Activated T-helper 17 cell treated with anti-CD3 and anti-CD28 coated beads, Interleukin-2, amount 50 U/mL, for 72 hours (primary cell): ENCODE measurements around the gene LONP2. TPM values are rescaled to one million over a fixed set of nuclear protein-coding genes. Genes with fewer than 3 reads are reported as not detected.

ENCODE experiments used
- ATAC-seq: fragments of 150-1000 bp; cut with Tn5 transposase; replicated peaks from 2 replicates; pipeline ENCODE4 v1.10.0; 2021; ENCODE audit warnings: mild to moderate bottlenecking, moderate library complexity
- H3K27ac Mint-ChIP-seq: one replicate; pipeline ENCODE4 v1.8.0; 2022; ENCODE audit warnings: mixed read lengths
- H3K27me3 Mint-ChIP-seq: one replicate; pipeline ENCODE4 v1.8.0; 2022; ENCODE audit warnings: mixed read lengths
- H3K36me3 Mint-ChIP-seq: one replicate; pipeline ENCODE4 v1.8.0; 2022; ENCODE audit warnings: low read depth, mild to moderate bottlenecking, mixed read lengths
- H3K4me1 Mint-ChIP-seq: one replicate; pipeline ENCODE4 v1.8.0; 2022; ENCODE audit warnings: mixed read lengths
- H3K4me3 Mint-ChIP-seq: one replicate; pipeline ENCODE4 v1.8.0; 2022; ENCODE audit warnings: mild to moderate bottlenecking, mixed read lengths
- H3K9me3 Mint-ChIP-seq: one replicate; pipeline ENCODE4 v1.8.0; 2022; ENCODE audit warnings: mixed read lengths
- total RNA-seq, 2 donors: library from RNA; stranded (reverse); gene quantifications; one replicate each; pipeline ENCODE4 v1.2.3, GENCODE V29; 2022

LONP2 gene
- 10 to 100 TPM; 49.7 to 60.6 TPM for total RNA-seq

DNA sequence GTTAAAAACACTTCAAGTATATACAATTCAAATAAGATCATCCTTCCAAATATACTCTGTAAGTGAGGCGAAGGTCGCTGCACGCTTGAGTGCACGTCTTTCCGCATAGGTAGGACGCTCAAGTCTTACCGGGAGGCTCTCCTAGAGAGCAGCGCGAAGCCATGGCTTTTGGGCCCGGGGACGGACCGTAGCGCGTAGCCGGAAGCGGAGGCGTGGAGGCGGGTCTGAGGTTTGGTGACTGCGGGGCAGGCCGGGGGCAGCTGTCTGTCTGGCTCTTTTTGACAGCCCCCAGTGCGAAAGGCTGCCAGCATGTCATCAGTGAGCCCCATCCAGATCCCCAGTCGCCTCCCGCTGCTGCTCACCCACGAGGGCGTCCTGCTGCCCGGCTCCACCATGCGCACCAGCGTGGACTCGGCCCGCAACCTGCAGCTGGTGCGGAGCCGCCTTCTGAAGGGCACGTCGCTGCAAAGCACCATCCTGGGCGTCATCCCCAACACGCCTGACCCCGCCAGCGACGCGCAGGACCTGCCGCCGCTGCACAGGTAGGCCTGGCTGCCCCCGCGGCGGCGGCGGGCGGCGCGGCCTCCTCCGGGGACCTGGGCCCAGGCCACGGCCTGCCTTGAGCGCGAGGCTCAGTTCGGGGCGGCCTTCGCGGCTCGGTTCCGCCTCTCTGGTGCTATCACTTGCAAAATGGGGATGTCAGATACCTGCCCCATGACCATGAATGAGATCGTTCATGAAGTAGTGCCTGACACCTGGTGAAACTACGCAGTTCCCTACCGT, at the start of gene LONP2:
LONP2 (plus strand) TSS at position 221 of the 783 bp plus-strand sequence; CDS start at position 310, 89 bp downstream.
- Mint-ChIP-seq H3K4me3 (peak within 1 kb of the TSS; percentile 97), H3K36me3 (peaks cover 9% of the 10 kb centered on the region), H3K27me3 (no peaks in the 10 kb centered on the region), H3K27ac (peak within 1 kb of the TSS; percentile 98), H3K4me1 (peaks cover 19% of the 10 kb centered on the region), H3K9me3 (no peaks in the 10 kb centered on the region)
- peak; percentile 98 for ATAC-seq

DNA sequence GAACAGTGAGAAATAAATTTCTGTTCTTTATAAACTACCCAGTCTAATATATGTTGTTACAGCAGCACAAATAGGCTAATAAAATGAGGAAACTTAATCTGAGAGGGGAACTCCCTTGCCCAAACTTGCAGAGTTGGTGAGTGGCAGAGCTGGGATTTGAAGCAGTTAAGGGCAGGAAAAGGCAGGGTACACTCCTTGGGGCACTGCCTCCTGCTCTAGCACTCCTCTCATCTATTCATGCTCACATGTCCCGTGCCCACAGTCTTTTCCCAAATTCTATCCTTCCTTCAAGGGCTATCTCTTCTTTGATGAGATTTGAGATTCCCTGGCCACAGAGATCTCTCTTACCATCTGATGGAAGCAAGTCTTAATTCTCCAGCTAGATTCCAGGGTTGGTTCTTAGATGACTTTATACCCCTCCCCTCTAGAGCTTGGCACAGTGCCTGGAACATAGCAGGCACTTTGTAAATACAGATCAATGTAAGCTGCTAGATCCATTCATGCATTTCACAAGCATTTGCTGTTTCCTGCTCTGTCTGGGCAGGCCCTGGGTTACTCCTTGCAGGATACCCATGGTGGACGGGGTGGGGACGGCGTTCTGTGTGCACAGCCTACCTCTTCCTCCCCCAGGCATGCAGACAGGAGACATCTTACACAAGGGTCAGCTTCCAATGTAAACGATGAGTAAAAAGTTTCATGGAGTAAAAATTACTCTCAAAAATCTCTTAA, 49.1 kb upstream of the LONP2 start:
- H3K9me3 Mint-ChIP-seq, result no peaks in the 10 kb centered on the region
- ATAC-seq, result no peak
- H3K27me3 Mint-ChIP-seq, result peaks cover 5% of the 10 kb centered on the region
- no peak overlapping the region for H3K4me3 Mint-ChIP-seq
- no peak overlapping the region for H3K27ac Mint-ChIP-seq
- H3K4me1 Mint-ChIP-seq, result no peaks in the 10 kb centered on the region
- no peaks in the 10 kb centered on the region for H3K36me3 Mint-ChIP-seq

- Mint-ChIP-seq H3K9me3 (no peaks in the 10 kb centered on the region), H3K27ac (no peak overlapping the region), H3K4me1 (no peaks in the 10 kb centered on the region), H3K27me3 (peaks cover 5% of the 10 kb centered on the region), H3K4me3 (no peak overlapping the region), H3K36me3 (no peaks in the 10 kb centered on the region)
- no peak for ATAC-seq
These were observed 46.8 kb upstream of the LONP2 start for GRCh38 chr16:48197294-48197693.

DNA sequence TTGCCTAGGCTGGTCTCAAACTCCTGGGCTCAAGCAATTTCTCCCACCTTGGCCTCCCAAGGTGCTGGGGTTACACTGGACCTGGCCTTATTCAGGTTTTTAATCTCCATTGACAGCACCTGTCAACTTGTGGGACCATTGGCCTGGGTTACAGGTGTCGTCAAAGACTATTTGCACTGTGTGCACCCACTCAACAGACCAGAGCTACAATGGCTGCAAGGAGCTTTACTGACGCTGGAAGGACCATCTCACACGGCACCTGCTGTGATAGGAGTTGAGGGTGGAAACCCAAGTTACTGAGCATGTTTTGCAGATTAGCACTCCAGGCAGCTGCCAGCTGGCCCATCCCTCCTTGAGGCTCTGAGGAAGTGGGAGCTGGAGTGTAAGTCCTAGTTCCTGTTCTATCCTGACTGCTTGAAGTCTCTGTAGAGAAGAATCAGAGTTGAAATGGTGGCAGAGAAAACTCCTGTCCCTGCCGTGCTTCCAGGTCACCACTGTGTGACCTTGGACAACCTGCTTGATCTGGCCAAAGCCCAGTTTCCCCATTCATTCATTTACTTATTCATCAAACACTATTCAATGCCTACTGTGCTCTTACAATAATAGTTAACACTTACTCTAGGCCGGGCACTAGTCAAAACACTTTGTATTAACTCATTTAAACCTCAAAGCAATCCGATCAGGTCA, 42.4 kb upstream of the LONP2 start:
- Mint-ChIP-seq H3K27ac (no peak overlapping the region), H3K27me3 (peaks cover 14% of the 10 kb centered on the region), H3K4me3 (no peak overlapping the region), H3K4me1 (peaks cover under 1% of the 10 kb centered on the region), H3K9me3 (no peaks in the 10 kb centered on the region), H3K36me3 (no peaks in the 10 kb centered on the region)
- ATAC-seq, result no peak

DNA sequence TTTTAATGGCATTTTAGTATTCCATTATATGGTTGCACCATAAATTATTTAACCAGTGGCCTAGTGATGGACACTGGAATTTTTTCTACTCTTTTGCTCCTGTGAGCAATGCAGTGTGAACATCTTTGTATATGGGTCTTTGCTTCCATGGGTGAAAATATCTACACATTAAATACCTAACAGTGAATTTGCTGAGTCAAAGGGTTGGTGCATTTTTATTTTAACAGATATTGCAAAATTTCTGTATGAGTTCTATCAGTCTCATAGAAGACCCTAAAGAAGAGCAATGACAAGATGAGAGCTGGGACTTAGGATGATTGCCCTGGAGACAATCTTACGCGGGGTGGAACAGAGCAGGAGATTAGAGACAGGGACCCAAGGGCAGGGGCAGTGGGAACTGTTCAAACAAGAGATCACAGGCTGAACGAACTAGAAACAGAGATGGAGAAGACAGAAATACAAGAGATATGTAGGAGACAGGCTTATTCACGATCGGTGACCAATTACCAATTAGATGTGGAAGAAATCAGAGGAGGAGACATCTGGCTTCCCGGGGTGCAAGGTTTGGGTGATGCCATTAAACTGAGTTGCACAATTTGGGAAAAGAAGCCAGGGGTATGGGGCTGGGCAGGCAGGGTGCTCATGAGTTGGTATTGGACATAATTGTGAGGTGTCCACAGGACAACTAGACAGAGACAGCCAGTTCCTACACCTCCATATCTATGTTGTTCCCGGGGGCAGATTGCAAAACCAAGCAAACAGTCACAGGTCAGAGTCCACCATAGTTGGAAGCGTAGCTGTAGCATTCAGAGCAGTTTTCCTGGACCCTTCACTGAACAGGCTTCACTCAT, 39.9 kb upstream of the LONP2 start:
- Mint-ChIP-seq H3K27me3 (peaks cover 15% of the 10 kb centered on the region), H3K36me3 (no peaks in the 10 kb centered on the region), H3K4me3 (no peak overlapping the region), H3K9me3 (no peaks in the 10 kb centered on the region), H3K4me1 (peaks cover 4% of the 10 kb centered on the region), H3K27ac (no peak overlapping the region)
- ATAC-seq, result no peak

- peaks cover 4% of the 10 kb centered on the region for H3K4me1 Mint-ChIP-seq
- no peak overlapping the region for H3K27ac Mint-ChIP-seq
- H3K36me3 Mint-ChIP-seq, result no peaks in the 10 kb centered on the region
- peaks cover 15% of the 10 kb centered on the region for H3K27me3 Mint-ChIP-seq
- no peak for ATAC-seq
- H3K9me3 Mint-ChIP-seq, result no peaks in the 10 kb centered on the region
- no peak overlapping the region for H3K4me3 Mint-ChIP-seq
These were observed 39.3 kb upstream of the LONP2 start for GRCh38 chr16:48204825-48205151.

GRCh38 chr16:48206594-48207242, 37.4 kb upstream of the LONP2 start:
- Mint-ChIP-seq H3K27me3 (peaks cover 15% of the 10 kb centered on the region), H3K27ac (peak overlapping the region; percentile 55), H3K36me3 (no peaks in the 10 kb centered on the region), H3K4me3 (peak overlapping the region; percentile 5), H3K4me1 (peaks cover 4% of the 10 kb centered on the region), H3K9me3 (no peaks in the 10 kb centered on the region)
- ATAC-seq, result peak; percentile 98

DNA sequence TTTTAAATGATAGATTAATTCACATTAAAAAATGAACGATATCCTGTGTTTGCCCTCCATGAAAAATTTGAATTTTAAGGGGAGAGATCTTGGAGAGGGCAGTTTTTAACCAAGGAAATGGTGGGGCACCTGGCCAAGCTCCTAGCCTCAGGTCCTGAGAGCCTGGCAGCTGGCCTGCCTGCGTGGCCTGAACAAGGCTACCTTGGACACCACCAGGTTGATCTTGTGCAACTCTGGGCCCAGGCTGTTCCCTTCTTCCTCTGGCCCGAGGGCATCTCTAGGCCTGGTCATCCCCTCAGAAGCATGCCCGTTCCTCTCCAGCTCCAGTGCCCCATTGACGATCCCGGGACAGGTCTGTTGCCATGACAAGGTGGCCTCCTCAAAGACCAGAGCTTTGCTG, 33.4 kb upstream of the LONP2 start:
- no peaks in the 10 kb centered on the region for H3K36me3 Mint-ChIP-seq
- no peaks in the 10 kb centered on the region for H3K9me3 Mint-ChIP-seq
- H3K4me1 Mint-ChIP-seq, result peaks cover 4% of the 10 kb centered on the region
- H3K27ac Mint-ChIP-seq, result no peak overlapping the region
- no peak overlapping the region for H3K4me3 Mint-ChIP-seq
- H3K27me3 Mint-ChIP-seq, result peaks cover 7% of the 10 kb centered on the region
- no peak for ATAC-seq

DNA sequence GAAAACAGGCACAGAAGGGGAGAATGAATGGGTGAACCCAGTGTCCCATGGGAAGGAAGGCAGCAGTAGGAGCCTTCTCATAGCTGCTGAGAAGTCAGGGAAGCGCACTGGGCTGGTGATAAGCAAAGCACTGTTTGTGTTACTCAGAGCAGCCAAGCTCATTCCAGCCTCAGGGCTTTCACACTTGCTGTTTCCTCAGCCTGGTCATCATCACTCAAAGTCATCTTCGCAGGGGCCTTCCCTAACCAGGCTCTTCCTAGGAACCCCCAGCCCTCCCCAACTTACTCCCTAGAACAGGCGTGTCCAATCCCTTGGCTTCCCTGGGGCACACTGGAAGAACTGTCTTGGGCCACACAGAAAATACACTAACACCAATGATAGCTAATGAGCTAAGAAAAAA, 32.1 kb upstream of the LONP2 start:
- H3K9me3 Mint-ChIP-seq, result no peaks in the 10 kb centered on the region
- no peak for ATAC-seq

GRCh38 chr16:48215738-48216137, 28.4 kb upstream of the LONP2 start:
- H3K4me3 Mint-ChIP-seq, result no peak overlapping the region
- no peaks in the 10 kb centered on the region for H3K36me3 Mint-ChIP-seq
- no peak overlapping the region for H3K27ac Mint-ChIP-seq
- no peaks in the 10 kb centered on the region for H3K9me3 Mint-ChIP-seq
- no peaks in the 10 kb centered on the region for H3K27me3 Mint-ChIP-seq
- no peaks in the 10 kb centered on the region for H3K4me1 Mint-ChIP-seq
- ATAC-seq, result no peak

More for the DNA sequence above, 32.1 kb upstream of the LONP2 start:
- H3K4me3 Mint-ChIP-seq, result no peak overlapping the region
- no peak overlapping the region for H3K27ac Mint-ChIP-seq
- peaks cover 3% of the 10 kb centered on the region for H3K27me3 Mint-ChIP-seq
- H3K36me3 Mint-ChIP-seq, result no peaks in the 10 kb centered on the region
- H3K4me1 Mint-ChIP-seq, result no peaks in the 10 kb centered on the region

DNA sequence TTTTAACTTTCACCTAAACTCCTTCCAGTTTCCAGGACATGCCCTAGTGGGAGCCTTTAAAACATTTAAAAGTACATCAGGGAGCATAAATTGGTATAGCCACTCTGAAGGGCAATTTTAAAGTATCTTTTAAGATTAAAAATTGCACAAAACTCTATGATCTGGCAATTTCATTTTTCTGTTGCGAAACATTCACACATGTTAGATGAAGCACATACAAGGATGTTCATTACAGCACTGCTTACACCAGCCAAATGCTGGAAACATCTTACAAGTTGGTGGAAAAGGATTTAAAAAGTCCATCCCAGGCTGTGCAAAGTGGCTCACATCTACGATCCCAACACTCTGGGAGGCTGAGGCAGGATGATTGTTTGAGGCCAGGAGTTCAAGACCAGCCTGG, 26.4 kb upstream of the LONP2 start:
- H3K4me1 Mint-ChIP-seq, result no peaks in the 10 kb centered on the region
- no peak overlapping the region for H3K4me3 Mint-ChIP-seq
- H3K27me3 Mint-ChIP-seq, result no peaks in the 10 kb centered on the region

GRCh38 chr16:48218473-48218872, 25.6 kb upstream of the LONP2 start:
- ATAC-seq, result peak; percentile 21
- Mint-ChIP-seq H3K9me3 (no peaks in the 10 kb centered on the region), H3K36me3 (no peaks in the 10 kb centered on the region), H3K27ac (no peak overlapping the region), H3K4me3 (no peak overlapping the region), H3K27me3 (no peaks in the 10 kb centered on the region), H3K4me1 (no peaks in the 10 kb centered on the region)

More for the DNA sequence above, 26.4 kb upstream of the LONP2 start:
- Mint-ChIP-seq H3K9me3 (no peaks in the 10 kb centered on the region), H3K36me3 (no peaks in the 10 kb centered on the region), H3K27ac (no peak overlapping the region)
- no peak for ATAC-seq

GRCh38 chr16:48220891-48221290, 23.2 kb upstream of the LONP2 start:
- ATAC-seq, result no peak
- H3K4me3 Mint-ChIP-seq, result no peak overlapping the region
- no peaks in the 10 kb centered on the region for H3K9me3 Mint-ChIP-seq
- H3K27me3 Mint-ChIP-seq, result peaks cover 4% of the 10 kb centered on the region
- no peak overlapping the region for H3K27ac Mint-ChIP-seq
- no peaks in the 10 kb centered on the region for H3K4me1 Mint-ChIP-seq
- no peaks in the 10 kb centered on the region for H3K36me3 Mint-ChIP-seq

GRCh38 chr16:48223490-48223889, 20.6 kb upstream of the LONP2 start:
- no peaks in the 10 kb centered on the region for H3K4me1 Mint-ChIP-seq
- no peaks in the 10 kb centered on the region for H3K9me3 Mint-ChIP-seq
- H3K36me3 Mint-ChIP-seq, result no peaks in the 10 kb centered on the region
- peaks cover 12% of the 10 kb centered on the region for H3K27me3 Mint-ChIP-seq
- no peak overlapping the region for H3K27ac Mint-ChIP-seq
- ATAC-seq, result no peak
- H3K4me3 Mint-ChIP-seq, result no peak overlapping the region
